K562 (cell line): ENCODE data around the gene CYP24A1. TPM values are rescaled to one million over a fixed set of nuclear protein-coding genes. Genes with fewer than 3 reads are reported as not detected.

Source experiments
- ATAC-seq: fragments of 200-7000 bp; cut with Tn5 transposase; 3 replicates; pipeline ENCODE4 v1.9.1; 2020; ENCODE audit warnings: moderate library complexity
- BruUV-seq: library from RNA; stranded (reverse); fragments of 400-500 nt; replicated peaks from 2 replicates; lab custom pipeline; 2021; lab: Mats Ljungman, UMichigan
- CTCF ChIA-PET: fragments of 300-600 bp; formaldehyde crosslinking; extraction: SDS; loops from one replicate; lab custom pipeline; 2021; ENCODE audit warnings: low intra/inter-chr PET ratio; lab: Yijun Ruan, JAX
- POLR2A ChIA-PET: fragments of 300-600, 350-650 bp; sonication (Branson Sonifier 250); formaldehyde crosslinking; extraction: SDS; loops from one replicate; lab custom pipeline; 2021; ENCODE audit warnings: antibody characterized with exemption, inconsistent platforms; lab: Yijun Ruan, JAX
- DNase-seq, 4 experiments: peaks; one replicate each; pipeline versions ENCODE4 v3.0.0 to v3.0.0-alpha.2; 2011 to 2018; ENCODE audit warnings: low spot score in 3 of 4, mixed read lengths in 3 of 4; ENCODE audit errors: extremely low read depth in 1 of 4
- FAIRE-seq: peaks from 2 replicates; lab custom pipeline; 2011; peaks lifted over from hg19 to GRCh38; lab: Jason Lieb, UNC
- H2AFZ ChIP-seq: 2 replicates; pipeline ENCODE4 v1.6.0; 2011; ENCODE audit warnings: low read depth, low read length, control low read depth, inconsistent platforms
- H3K27ac ChIP-seq: fragments of 200-600 bp; 3 replicates; pipeline ENCODE4 v1.8.0; 2011; ENCODE audit warnings: low read depth, mild to moderate bottlenecking, control low read depth, inconsistent platforms, low read length, moderate library complexity, mixed read lengths; ENCODE audit errors: extremely low read depth
- H3K27me3 ChIP-seq, 2 experiments: fragments of 300-600 bp in 1 of 2; 2 replicates in 1 of 2; 3 replicates in 1 of 2; pipeline versions ENCODE4 v1.6.0 to v1.8.0; 2011; ENCODE audit warnings: inconsistent platforms in 2 of 2, low read length in 2 of 2, mild to moderate bottlenecking in 1 of 2, mixed read lengths in 1 of 2, moderate library complexity in 1 of 2; ENCODE audit not compliant: control insufficient read depth in 2 of 2, insufficient read depth in 2 of 2
- H3K36me3 ChIP-seq: fragments of 300-600 bp; 3 replicates; pipeline ENCODE4 v1.8.0; 2011; ENCODE audit warnings: mild to moderate bottlenecking, low read length, inconsistent platforms; ENCODE audit not compliant: control insufficient read depth, insufficient read depth
- H3K4me1 ChIP-seq, 2 experiments: fragments of 200-600 bp in 1 of 2; replicated peaks in 1 of 2; 2 replicates in 1 of 2; 3 replicates in 1 of 2; pipeline versions ENCODE4 v1.5.1 to v1.8.0; 2011; ENCODE audit warnings: inconsistent platforms in 2 of 2, low read length in 2 of 2, mild to moderate bottlenecking in 1 of 2, mixed read lengths in 1 of 2, moderate library complexity in 1 of 2; ENCODE audit not compliant: control insufficient read depth in 2 of 2, insufficient read depth in 2 of 2
- H3K4me2 ChIP-seq: 2 replicates; pipeline ENCODE4 v1.6.1; 2011; ENCODE audit warnings: low read length, control low read depth, inconsistent platforms, mixed read lengths; ENCODE audit not compliant: insufficient read depth
- H3K4me3 ChIP-seq: fragments of 200-600 bp; sonication (generic), shearing (Covaris generic); 2 replicates; pipeline ENCODE4 v1.5.1; 2016; ENCODE audit warnings: control low read depth, inconsistent platforms
- H3K79me2 ChIP-seq: fragments of 200-600 bp; 3 replicates; pipeline ENCODE4 v1.8.0; 2011; ENCODE audit warnings: low read length, inconsistent platforms; ENCODE audit not compliant: control insufficient read depth, insufficient read depth
- H3K9ac ChIP-seq, 2 experiments: 2 replicates each; pipeline versions ENCODE4 v1.6.0 to v1.6.1; 2011; ENCODE audit warnings: low read depth in 2 of 2, low read length in 2 of 2, control low read depth in 1 of 2, inconsistent platforms in 1 of 2, mild to moderate bottlenecking in 1 of 2, mixed read lengths in 1 of 2; ENCODE audit not compliant: insufficient read depth in 1 of 2
- H3K9me1 ChIP-seq: one replicate; pipeline ENCODE4 v1.6.0; 2011; ENCODE audit warnings: inconsistent platforms, mild to moderate bottlenecking, low read length, moderate library complexity; ENCODE audit not compliant: control insufficient read depth, insufficient read depth
- H3K9me3 ChIP-seq: replicated peaks from 2 replicates; pipeline ENCODE4 v1.5.1; 2011; ENCODE audit warnings: low read depth, low read length, inconsistent platforms; ENCODE audit not compliant: control insufficient read depth, insufficient read depth
- H4K20me1 ChIP-seq: replicated peaks from 2 replicates; pipeline ENCODE4 v1.6.1; 2011; ENCODE audit warnings: low read length, inconsistent platforms, mixed read lengths; ENCODE audit not compliant: control insufficient read depth, insufficient read depth
- ARNT ChIP-seq, 2 experiments: fragments of 450-650 bp; IDR thresholded peaks; 2 replicates each; pipeline ENCODE4 v1.6.1; 2016; ENCODE audit warnings: mild to moderate bottlenecking in 1 of 2
- CREB5 ChIP-seq: fragments of 250-450 bp; sonication (Bioruptor Pico); IDR thresholded peaks from 2 replicates; pipeline ENCODE4 v1.5.0; 2020; ENCODE audit warnings: mild to moderate bottlenecking
- HMGXB4 ChIP-seq: sonication (generic); formaldehyde crosslinking; IDR thresholded peaks from 2 replicates; pipeline ENCODE4 v1.8.1; 2023; ENCODE audit warnings: mild to moderate bottlenecking, missing genetic modification reagents
- HOMEZ ChIP-seq: fragments of 250-450 bp; sonication (Bioruptor Pico); IDR thresholded peaks from 2 replicates; pipeline ENCODE4 v1.4.0; 2020; ENCODE audit warnings: mild to moderate bottlenecking, moderate library complexity
- MYBL2 ChIP-seq, 2 experiments: fragments of 450-650 bp in 1 of 2; sonication (generic) in 1 of 2; formaldehyde crosslinking in 1 of 2; IDR thresholded peaks; 2 replicates each; pipeline versions ENCODE4 v1.6.1 to v1.8.1; 2017 to 2022; ENCODE audit warnings: borderline replicate concordance in 1 of 2, inconsistent platforms in 1 of 2, low read depth in 1 of 2, mild to moderate bottlenecking in 1 of 2, missing genetic modification reagents in 1 of 2, moderate library complexity in 1 of 2
- NR2C2 ChIP-seq, 2 experiments: fragments of 200-800 bp in 1 of 2; sonication (Bioruptor generic) in 1 of 2; sonication (generic) in 1 of 2; formaldehyde crosslinking in 1 of 2; IDR thresholded peaks; 2 replicates each; pipeline versions ENCODE4 v1.6.1 to v1.8.0; 2016 to 2022; ENCODE audit warnings: mild to moderate bottlenecking in 1 of 2, missing compliant biosample characterization in 1 of 2, missing genetic modification characterization in 1 of 2, missing genetic modification reagents in 1 of 2
- RAD51 ChIP-seq: fragments of 450-650 bp; IDR thresholded peaks from 2 replicates; pipeline ENCODE4 v1.7.1; 2016; ENCODE audit warnings: low read depth, mild to moderate bottlenecking, borderline replicate concordance
- SP2 ChIP-seq: IDR thresholded peaks from 2 replicates; pipeline ENCODE4 v1.6.1; 2011; ENCODE audit warnings: mild to moderate bottlenecking, low read depth, low read length, moderate library complexity; ENCODE audit not compliant: poor library complexity, severe bottlenecking; ENCODE audit errors: extremely low read depth
- THRAP3 ChIP-seq: fragments of 450-650 bp; IDR thresholded peaks from 2 replicates; pipeline ENCODE4 v1.6.1; 2016; ENCODE audit warnings: mild to moderate bottlenecking, inconsistent platforms, borderline replicate concordance
- ZBTB11 ChIP-seq, 3 experiments: fragments of 200-800 bp in 1 of 3; fragments of 250-450 bp in 1 of 3; fragments of 450-650 bp in 1 of 3; sonication (Bioruptor Pico) in 1 of 3; sonication (Bioruptor generic) in 1 of 3; formaldehyde crosslinking in 1 of 3; IDR thresholded peaks; 2 replicates each; pipeline versions ENCODE4 v1.6.1 to v1.8.0; 2016 to 2022; ENCODE audit warnings: mild to moderate bottlenecking in 2 of 3, missing genetic modification characterization in 2 of 3, missing compliant biosample characterization in 1 of 3, moderate library complexity in 1 of 3
- WGBS: fragments of 100-300 bp; shearing (Covaris generic); methylation state at CpG from one replicate; pipeline ENCODE4 v1.1.6; 2016; ENCODE audit warnings: low coverage, mixed read lengths; ENCODE audit not compliant: insufficient coverage; ENCODE audit errors: missing lambda C conversion rate; 5-methylcytosine and 5-hydroxymethylcytosine counted together
- in situ Hi-C: fragments of 300-500 bp; cut with MboI; formaldehyde crosslinking; loops from 4 replicates; pipeline ENCODE4 v1.15.0; 2018; ENCODE audit warnings: inconsistent platforms, mixed read lengths
- intact Hi-C: fragments of 100-400 bp; cut with micrococcal nuclease; formaldehyde crosslinking; loops from 2 replicates; pipeline ENCODE4 v1.14.2; 2022
- polyA plus RNA-seq, 8 experiments: library from polyadenylated mRNA; depleted of rRNA in 4 of 8; stranded (reverse) in 5 of 8; unstranded in 3 of 8; fragments of >200 nt; fragmentation: Nextera tagmentation in 2 of 8; fragmentation: Illumina TruSeq in 1 of 8; extraction: Ambion mirVana in 2 of 8; extraction: Trizol in 1 of 8; gene quantifications; 2 replicates each; pipeline versions ENCODE4 v1.2.1 to v1.2.3, GENCODE V29; 2011 to 2014; ENCODE audit warnings: inconsistent platforms in 1 of 8, missing spikeins in 1 of 8
- total RNA-seq, 7 experiments: library from RNA; depleted of rRNA in 6 of 7; stranded (reverse); fragments of >200 nt in 6 of 7; fragmentation: Illumina TruSeq in 2 of 7; extraction: Trizol in 2 of 7; gene quantifications; 2 replicates each; pipeline versions ENCODE4 v1.2.1 to v1.2.3, GENCODE V29; 2011 to 2021; ENCODE audit warnings: low replicate concordance in 1 of 7

The CYP24A1 gene
- total and polyA plus RNA-seq, 9 of the 15 experiments (the other 6 are each of a cell fraction or from before 2014, with no cell fraction given): 0.04 TPM; not detected in 8

- Histone ChIP-seq H3K9ac (no peak overlapping the region), H4K20me1 (no peaks in the 10 kb centered on the region), H3K27ac (no peak overlapping the region), H2AFZ (no peak overlapping the region), H3K79me2 (no peaks in the 10 kb centered on the region), H3K4me3 (no peak overlapping the region), H3K36me3 (no peaks in the 10 kb centered on the region), H3K27me3 (peaks cover 0 to 16% of the 10 kb centered on the region in 2 experiments; a peak in 3 of 5 replicates), H3K9me1 (no peaks in the 10 kb centered on the region), H3K4me2 (no peak overlapping the region), H3K9me3 (no peaks in the 10 kb centered on the region), H3K4me1 (no peaks in the 10 kb centered on the region)
- DNase-seq (no peak), ATAC-seq (no peak), FAIRE-seq (no peak)
- in situ Hi-C loops: no loop called here
- intact Hi-C loops: no loop called here
- BruUV-seq: no TSS peak
- 3% methylated on average over 6 of the region's 6 CpGs for WGBS
- POLR2A ChIA-PET: no interaction called here
- CTCF ChIA-PET: no interaction called here
- no peak for TF ChIP-seq HMGXB4 (CRISPR knock-in tag)
- TF ChIP-seq SP2: no peak
- no peak for TF ChIP-seq THRAP3
- no peak for TF ChIP-seq NR2C2 (CRISPR knock-in tag; IDR thresholded peaks at IDR 0.05)
- TF ChIP-seq NR2C2 (tag; IDR thresholded peaks at IDR 0.05): 0 out of 2 replicates have a peak, but pooled peaks have one; percentile 3
- no peak for TF ChIP-seq CREB5 (CRISPR knock-in tag)
- peak in 1 of 3 experiments; percentile 26; a peak in 2 of 6 replicates for TF ChIP-seq ZBTB11 (CRISPR knock-in tag; IDR thresholded peaks at IDR 0.05)
- no peak for TF ChIP-seq RAD51
- TF ChIP-seq ARNT (IDR thresholded peaks at IDR 0.05): no peak
- TF ChIP-seq HOMEZ (CRISPR knock-in tag): no peak
- no peak for TF ChIP-seq MYBL2 (IDR thresholded peaks at IDR 0.05; ENCODE audit: low read depth)
- no peak for TF ChIP-seq MYBL2 (CRISPR knock-in tag; IDR thresholded peaks at IDR 0.05; ENCODE audit: borderline replicate concordance)
Observed at GRCh38 chr20:54140067-54140466, 33.7 kb downstream of the CYP24A1 start.
